KMS-11 (cell line): ENCODE results near the gene ADISSP.

ENCODE experiments used
- H2AFZ ChIP-seq: fragments of 200-600 bp; sonication (generic); 2 replicates; pipeline ENCODE4 v1.6.1; 2016; ENCODE audit warnings: antibody characterized with exemption, mixed run types, low read depth
- H3K27ac ChIP-seq: fragments of 200-600 bp; sonication (generic); 2 replicates; pipeline ENCODE4 v1.6.1; 2016; ENCODE audit warnings: mild to moderate bottlenecking, mixed run types
- H3K27me3 ChIP-seq: fragments of 200-600 bp; sonication (generic); 2 replicates; pipeline ENCODE4 v1.6.1; 2017; ENCODE audit warnings: mild to moderate bottlenecking, low read depth, mixed run types, moderate library complexity; ENCODE audit not compliant: insufficient read depth
- H3K36me3 ChIP-seq: fragments of 200-600 bp; sonication (generic); 2 replicates; pipeline ENCODE4 v1.6.1; 2017; ENCODE audit warnings: mild to moderate bottlenecking, mixed run types; ENCODE audit not compliant: insufficient read depth
- H3K4me1 ChIP-seq: fragments of 200-600 bp; sonication (generic); 2 replicates; pipeline ENCODE4 v1.6.1; 2016; ENCODE audit warnings: mild to moderate bottlenecking, low read depth, mixed run types; ENCODE audit not compliant: poor library complexity, severe bottlenecking
- H3K4me2 ChIP-seq: fragments of 200-600 bp; sonication (generic); 2 replicates; pipeline ENCODE4 v1.7.0; 2016; ENCODE audit warnings: mild to moderate bottlenecking, mixed run types
- H3K4me3 ChIP-seq: fragments of 200-600 bp; sonication (generic); IDR thresholded peaks from 2 replicates; pipeline ENCODE4 v1.6.1; 2017; ENCODE audit warnings: low read depth, low read length, mixed read lengths; ENCODE audit not compliant: insufficient read depth
- H3K79me2 ChIP-seq: fragments of 200-600 bp; sonication (generic); 2 replicates; pipeline ENCODE4 v1.6.1; 2016; ENCODE audit warnings: low read depth, mixed run types; ENCODE audit not compliant: insufficient read depth
- H3K9ac ChIP-seq: fragments of 200-600 bp; sonication (generic); 2 replicates; pipeline ENCODE4 v1.6.1; 2016; ENCODE audit warnings: mild to moderate bottlenecking, mixed run types
- H4K20me1 ChIP-seq: fragments of 200-600 bp; sonication (generic); 2 replicates; pipeline ENCODE4 v1.6.1; 2016; ENCODE audit warnings: mild to moderate bottlenecking, mixed run types; ENCODE audit not compliant: insufficient read depth
- CTCF ChIP-seq: fragments of 200-600 bp; sonication (generic); conservative IDR thresholded peaks from 2 replicates; pipeline ENCODE4 v1.6.1; 2017; ENCODE audit warnings: low read depth, mild to moderate bottlenecking, antibody characterized with exemption, low read length, moderate library complexity, mixed read lengths

ADISSP gene

GRCh38 chr20:3804781-3805180 lies 37.2 kb upstream of the ADISSP start:
- H3K36me3 ChIP-seq = no peaks in the 10 kb centered on the region
- H3K79me2 ChIP-seq = no peaks in the 10 kb centered on the region
- no peaks in the 10 kb centered on the region for H4K20me1 ChIP-seq
- no peak overlapping the region for H2AFZ ChIP-seq
- no peak overlapping the region for H3K9ac ChIP-seq
- H3K4me1 ChIP-seq = peaks cover 2% of the 10 kb centered on the region
- H3K27ac ChIP-seq = no peak overlapping the region
- H3K4me3 ChIP-seq = no peak overlapping the region
- TF ChIP-seq CTCF = no peak
- H3K27me3 ChIP-seq = no peaks in the 10 kb centered on the region
- no peak overlapping the region for H3K4me2 ChIP-seq

GRCh38 chr20:3804254-3804751 lies 36.8 kb upstream of the ADISSP start:
- Histone ChIP-seq H3K36me3 (no peaks in the 10 kb centered on the region), H2AFZ (no peak overlapping the region), H3K27ac (no peak overlapping the region), H3K9ac (no peak overlapping the region), H3K4me3 (no peak overlapping the region), H4K20me1 (no peaks in the 10 kb centered on the region), H3K4me1 (peaks cover 7% of the 10 kb centered on the region), H3K4me2 (no peak overlapping the region), H3K79me2 (no peaks in the 10 kb centered on the region), H3K27me3 (no peaks in the 10 kb centered on the region)
- no peak for TF ChIP-seq CTCF

GRCh38 chr20:3803854-3804253 lies 36.3 kb upstream of the ADISSP start:
- no peak overlapping the region for H3K27ac ChIP-seq
- H3K4me3 ChIP-seq = no peak overlapping the region
- no peak overlapping the region for H3K4me2 ChIP-seq
- H3K27me3 ChIP-seq = no peaks in the 10 kb centered on the region
- no peaks in the 10 kb centered on the region for H3K36me3 ChIP-seq
- peaks cover 11% of the 10 kb centered on the region for H3K4me1 ChIP-seq
- H3K79me2 ChIP-seq = no peaks in the 10 kb centered on the region
- H2AFZ ChIP-seq = no peak overlapping the region
- no peak overlapping the region for H3K9ac ChIP-seq
- no peak for TF ChIP-seq CTCF
- H4K20me1 ChIP-seq = no peaks in the 10 kb centered on the region

- no peak overlapping the region for H3K27ac ChIP-seq
- no peak overlapping the region for H2AFZ ChIP-seq
- H3K79me2 ChIP-seq = no peaks in the 10 kb centered on the region
- no peaks in the 10 kb centered on the region for H4K20me1 ChIP-seq
- H3K4me2 ChIP-seq = no peak overlapping the region
- H3K27me3 ChIP-seq = no peaks in the 10 kb centered on the region
- no peak for TF ChIP-seq CTCF
- peaks cover 17% of the 10 kb centered on the region for H3K4me1 ChIP-seq
- no peak overlapping the region for H3K9ac ChIP-seq
- no peak overlapping the region for H3K4me3 ChIP-seq
- H3K36me3 ChIP-seq = no peaks in the 10 kb centered on the region
Observed at GRCh38 chr20:3803289-3803688, 35.7 kb upstream of the ADISSP start.
